Kidney glomerular epithelial cell (primary cell): ENCODE data around the gene ACTR2.

Source experiments
- DNase-seq: peaks from one replicate; lab custom pipeline; 2025; lab: John Stamatoyannopoulos, UW

ACTR2 gene

GRCh38 chr2:65278531-65278981 is 50.9 kb downstream of the ACTR2 start:
- DNase-seq: no peak

DNA sequence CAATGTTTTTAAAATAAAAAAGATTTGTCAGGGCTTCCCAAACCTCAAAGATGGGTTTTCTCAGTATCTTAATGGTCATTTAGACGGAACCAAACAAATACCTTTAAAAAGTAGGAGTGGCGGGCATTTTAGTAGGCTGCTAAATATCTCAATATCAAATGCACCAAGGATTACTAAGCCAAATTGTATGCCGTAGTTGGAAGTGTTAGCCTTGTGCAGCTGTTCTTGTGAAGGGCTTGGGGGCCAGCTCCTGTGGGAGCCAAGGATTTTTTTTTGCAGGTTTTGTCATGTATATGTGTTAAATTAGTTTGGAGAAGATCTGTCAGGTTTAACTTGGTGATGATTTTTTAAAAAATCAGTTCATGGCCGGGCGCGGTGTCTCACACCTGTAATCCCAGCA is 52.1 kb downstream of the ACTR2 start:
- DNase-seq: no peak

- no peak for DNase-seq
These were observed 54.2 kb downstream of the ACTR2 start for GRCh38 chr2:65281627-65282351.

GRCh38 chr2:65282477-65283053 is 54.9 kb downstream of the ACTR2 start:
- no peak for DNase-seq

DNA sequence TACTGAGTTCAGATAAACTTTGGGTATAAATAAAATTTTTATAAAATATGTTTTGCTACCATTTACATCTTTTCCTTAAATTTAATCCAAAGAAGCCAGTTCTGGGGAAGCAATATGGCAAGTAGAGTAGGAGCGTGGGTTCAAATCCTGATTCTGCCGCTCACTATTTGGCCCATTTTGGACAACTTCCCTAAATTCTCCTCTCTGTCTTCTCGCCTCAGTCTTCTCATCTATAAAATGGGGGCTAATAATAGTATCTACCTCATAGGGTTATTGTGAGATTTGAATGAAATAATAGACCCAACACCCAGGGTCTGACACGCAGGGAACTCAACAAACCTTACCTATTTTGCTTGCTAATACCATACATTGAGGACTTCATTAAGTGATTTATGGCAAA is 59.7 kb downstream of the ACTR2 start:
- DNase-seq: no peak

DNA sequence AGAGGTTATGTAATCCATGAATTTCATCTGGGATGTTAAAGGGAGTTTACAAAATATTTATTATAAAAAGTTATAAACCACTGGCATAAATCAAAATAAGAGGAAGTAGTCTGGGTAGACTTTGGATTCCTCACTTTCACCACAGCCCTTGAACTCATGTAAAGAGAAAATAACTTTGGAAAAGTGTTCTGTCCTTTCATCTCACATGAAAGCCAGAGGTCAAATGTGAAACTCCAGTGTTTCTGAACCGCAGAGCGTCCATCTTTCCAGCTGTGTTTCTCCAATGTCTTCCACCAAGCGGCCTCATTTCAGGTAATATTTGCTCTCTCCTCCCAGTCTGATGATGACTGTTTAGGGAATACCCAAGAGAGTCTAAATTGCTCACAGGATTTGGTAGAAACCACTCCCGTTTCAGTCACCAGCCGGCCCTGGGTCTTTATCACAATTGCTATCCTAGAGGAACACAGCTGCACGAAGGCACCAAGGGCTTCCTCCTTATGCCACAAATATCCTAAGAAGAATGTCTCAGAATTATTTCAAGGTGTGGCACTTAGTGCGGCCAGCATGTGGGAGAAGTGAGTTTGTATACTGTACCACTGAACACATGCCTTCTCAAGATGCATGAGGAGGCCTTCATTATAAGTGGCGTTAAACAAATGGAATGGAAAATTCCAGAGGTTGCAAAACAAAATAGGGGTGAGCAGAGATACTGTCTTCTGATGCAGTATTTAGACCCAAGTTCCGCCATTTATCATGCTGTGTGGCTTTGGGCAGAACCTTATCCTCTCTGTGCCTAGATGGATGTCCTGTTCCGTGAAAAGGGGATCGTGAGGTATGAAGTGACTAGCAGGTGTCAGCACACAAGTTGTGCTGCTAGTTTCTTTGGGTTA is 63.8 kb downstream of the ACTR2 start:
- DNase-seq: no peak

DNA sequence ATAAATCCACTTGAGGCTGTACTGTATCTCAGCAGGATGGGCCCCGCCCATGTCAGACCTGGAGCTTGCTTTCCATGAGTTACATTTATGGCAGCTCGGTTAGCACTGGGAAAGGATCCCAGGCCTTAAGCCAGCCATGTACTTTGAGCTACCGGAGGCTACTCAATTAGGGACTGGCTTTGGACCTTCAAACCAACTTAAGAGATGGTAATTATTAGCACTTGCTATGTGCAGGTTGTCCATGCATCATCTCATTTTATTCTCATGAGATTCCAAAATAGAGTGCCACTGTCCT is 64.4 kb downstream of the ACTR2 start:
- DNase-seq: no peak

DNA sequence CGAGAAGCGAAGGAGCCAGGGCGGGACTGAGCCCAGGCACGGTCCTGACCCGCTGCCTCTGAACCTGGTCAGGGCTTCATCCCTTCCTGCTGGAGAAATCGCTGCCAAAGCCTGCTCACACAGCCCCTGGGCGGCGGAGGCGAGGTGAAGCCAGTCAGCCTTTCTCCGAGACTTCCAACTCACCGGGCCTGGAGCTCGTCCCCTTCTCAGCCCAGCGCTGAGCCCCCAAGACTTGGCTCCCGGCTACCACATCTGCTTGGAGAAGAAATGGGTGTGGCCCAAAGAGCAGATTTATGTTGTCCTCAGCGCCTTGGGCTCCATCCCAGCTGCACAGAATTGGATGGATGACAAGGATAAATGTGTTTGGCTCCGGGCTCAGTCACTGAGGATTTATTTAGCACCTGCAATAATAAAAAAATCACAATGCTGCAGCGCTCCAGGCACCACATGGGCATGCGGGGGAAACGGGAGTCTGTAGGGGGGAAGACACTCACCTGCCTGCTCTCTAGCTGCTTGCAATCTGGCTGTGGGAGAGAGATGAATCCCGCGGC is 64.9 kb downstream of the ACTR2 start:
- DNase-seq: no peak

DNA sequence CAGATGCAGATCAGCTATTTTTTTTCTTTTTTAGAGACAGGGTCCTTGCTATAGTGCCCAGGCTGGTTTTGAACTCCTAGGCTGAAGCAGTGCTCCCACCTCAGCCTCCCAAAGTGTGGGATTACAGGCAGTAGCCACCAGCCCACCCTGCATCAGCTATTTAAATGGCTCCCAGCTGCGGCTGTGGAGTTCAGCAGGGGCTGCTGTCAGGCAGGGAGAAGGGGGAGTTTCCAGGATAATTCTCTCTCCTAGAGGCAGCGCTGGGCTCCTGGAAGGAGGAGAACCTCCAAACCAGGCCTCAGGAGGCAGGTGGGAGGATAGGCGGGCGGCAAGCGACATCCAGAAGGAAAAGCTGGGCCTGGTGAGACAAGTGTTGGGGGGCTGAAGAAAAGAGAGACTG is 65.7 kb downstream of the ACTR2 start:
- DNase-seq: no peak

DNA sequence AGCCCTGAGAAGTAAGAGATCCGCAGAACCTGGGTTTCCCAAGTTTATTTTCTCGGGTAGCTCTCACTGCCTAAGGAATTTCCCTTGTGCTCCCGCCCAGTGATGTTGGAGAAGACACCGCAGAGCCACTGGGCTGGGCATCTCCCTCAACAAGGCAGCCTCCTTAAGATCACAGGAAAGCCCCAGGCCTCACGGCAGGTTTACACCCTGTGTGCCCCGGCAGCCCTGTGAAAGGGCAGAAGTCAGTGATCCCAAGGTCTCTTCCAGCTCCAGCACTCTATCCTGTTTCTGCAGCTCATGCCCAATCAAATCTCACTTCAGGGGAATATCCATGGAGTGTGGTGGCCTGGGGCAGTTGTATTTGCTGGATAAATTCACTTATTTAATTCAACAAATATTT is 66.5 kb downstream of the ACTR2 start:
- no peak for DNase-seq

- no peak for DNase-seq
These were observed 67.1 kb downstream of the ACTR2 start for GRCh38 chr2:65294701-65295100.

DNA sequence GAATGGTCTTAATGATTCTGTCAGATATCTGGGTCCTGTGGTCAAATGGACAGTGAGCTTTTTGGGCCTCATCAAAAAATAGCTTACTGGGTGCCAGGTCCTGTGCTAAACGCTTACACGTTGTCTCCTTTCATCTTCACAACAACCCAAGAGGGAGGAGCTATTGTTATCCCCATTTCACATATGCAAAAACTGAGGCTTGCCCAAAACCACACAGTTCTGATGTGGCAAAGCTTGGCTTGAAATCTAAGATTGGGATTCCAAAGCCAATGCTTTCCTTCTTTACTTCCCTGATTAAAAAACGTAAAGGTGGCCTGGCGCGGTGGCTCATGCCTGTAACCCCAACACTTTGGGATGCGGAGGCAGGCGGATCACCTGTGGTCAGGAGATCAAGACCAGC is 69.3 kb downstream of the ACTR2 start:
- no peak for DNase-seq

DNA sequence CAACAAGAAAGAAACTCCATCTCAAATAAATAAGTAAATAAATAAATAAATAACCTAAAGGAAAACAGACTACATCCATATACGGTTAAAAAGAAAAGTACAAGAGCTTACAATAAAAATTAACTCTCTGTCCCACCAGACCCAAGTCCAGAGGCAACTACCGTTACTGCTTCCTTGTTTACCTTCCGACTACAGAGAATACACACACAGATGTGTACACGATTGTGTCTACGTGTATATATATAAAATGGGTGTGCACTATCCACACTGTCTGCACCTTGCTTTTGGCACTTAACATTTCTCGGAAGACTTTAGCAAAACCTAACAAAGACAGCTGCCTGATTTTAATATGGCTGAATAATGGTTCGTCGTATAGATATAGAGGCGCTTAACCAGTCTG is 69.9 kb downstream of the ACTR2 start:
- DNase-seq: no peak

DNA sequence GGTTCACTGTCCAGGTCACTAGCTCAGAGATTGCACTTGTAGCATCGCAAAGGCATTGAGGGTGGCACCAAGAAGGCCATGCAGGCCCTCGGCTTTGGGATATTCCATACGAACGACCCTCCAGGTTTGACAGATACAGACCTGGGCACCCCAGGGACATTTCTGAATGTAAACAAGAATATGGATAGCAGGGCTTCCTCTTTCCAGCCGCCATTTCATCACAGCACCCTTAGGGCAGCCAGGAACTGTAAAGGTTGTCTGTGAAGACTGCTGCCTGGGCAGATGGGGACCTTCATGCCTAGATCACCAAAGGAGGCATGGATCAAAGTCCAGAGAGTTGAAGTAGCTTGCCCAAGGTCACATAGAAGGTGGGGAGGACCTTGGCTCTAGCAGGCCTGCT is 70.5 kb downstream of the ACTR2 start:
- DNase-seq: no peak

- DNase-seq: no peak
These were observed 71.6 kb downstream of the ACTR2 start for GRCh38 chr2:65299246-65299645.

DNA sequence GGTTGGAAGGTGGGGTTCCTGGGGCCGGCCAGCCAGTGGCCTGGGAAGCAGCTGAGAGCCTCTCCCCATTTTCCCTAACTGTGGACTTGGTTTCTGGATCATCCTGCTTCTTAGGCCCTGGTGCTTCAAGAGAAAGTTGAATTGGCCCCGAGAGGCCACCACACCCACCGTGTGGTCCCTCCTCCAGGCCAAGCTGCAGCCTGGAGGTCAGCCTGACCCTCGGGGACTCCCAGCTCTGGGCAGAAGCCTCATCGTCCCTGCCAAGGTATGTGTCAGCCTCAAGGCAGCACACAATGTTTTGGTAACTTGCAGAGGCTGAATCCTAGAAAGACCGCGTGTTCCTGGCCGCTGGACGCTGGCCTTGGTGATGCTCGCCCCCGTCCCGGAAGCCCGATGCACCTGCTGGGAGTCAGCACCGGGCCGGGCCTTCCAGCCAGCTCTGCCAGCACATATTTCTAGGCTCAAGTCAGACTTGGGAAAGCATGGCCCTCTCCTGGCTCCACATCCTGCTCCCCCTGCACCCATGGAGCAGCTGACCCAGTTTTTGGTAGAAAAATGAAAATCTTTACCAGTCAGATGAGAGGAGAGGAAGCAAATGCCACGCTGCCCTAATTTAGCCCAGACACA is 72.6 kb downstream of the ACTR2 start:
- no peak for DNase-seq

DNA sequence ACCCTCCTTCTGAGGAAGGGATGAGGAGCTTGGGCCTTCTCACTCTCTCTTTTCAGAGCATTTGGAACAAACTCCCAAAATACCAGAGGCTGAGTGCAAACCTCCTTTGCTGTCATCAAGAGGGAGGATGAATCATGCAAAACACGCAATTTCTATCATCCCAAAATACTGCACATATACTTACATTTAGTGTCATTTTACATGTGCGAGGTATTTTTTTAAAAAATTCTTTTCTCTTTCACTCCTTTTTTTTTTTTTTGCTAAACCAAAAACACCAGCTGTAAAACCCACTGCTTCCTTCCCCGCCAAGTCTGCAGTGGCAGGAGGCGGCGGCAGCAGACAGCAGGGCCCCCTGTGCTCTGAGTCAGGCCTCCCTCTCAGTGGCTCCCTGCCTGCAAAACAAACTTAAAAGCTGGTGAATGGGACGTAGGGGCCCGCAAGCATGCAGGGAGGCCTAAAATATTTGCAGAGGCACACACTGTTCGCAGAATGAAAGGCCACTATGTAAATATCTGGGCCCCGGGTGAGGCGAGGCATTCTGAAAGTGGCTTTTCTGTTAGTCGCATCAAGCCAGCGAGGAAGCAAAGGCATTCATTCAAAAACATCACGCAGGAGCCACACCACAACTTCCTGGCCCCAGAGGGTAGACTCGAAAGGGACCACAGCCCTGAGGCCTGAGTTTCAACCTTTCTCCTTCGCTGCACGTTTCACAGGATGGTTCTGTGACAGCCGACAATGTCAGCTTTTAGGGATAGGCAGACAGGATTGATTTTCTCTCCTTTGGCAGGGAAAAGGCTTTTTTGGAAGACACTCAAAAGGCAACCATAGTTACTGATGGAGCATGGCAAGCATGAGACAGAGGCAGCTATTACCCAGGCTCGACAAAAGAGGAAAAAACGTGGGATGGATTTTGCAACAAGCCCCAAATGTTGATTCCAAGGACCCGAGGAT is 73.4 kb downstream of the ACTR2 start:
- DNase-seq: no peak

DNA sequence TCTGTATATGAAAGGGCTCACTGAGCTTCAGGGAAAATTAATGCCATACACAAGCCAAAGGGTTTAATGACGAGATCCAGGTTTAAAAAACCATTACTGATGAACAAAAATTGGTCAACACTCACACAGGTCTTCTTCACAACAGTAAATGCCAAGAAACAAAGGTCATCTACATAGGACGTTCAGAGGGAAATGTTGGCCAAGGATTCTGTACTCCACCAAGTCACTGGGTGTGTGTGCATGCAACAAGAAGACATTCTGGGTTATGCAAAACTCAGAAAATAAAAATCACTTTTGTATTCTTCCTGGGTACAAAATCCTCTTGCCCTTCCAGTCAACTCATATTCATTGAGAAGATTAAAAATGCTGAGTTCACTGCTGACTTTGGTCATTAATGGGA is 78.3 kb downstream of the ACTR2 start:
- DNase-seq: no peak

DNA sequence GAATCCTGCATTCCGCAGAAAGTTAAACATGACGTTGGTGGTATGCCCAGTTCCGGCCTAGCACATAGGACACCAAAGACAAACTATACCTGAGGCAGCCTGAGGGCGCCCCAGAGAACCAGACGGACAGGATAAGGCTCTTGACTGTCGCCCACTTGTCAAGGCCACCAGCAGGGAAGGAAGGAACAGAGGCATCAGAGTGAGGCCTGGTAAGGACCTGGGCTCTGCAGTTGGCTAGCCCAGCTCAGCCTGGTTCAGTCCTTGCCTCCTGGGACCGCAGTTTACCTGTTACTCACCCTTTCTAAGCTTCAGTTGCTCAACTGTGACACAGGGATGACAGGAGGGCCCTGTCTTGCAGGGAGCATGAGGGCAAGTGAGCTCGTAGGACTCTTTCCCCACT is 82.1 kb downstream of the ACTR2 start:
- no peak for DNase-seq

DNA sequence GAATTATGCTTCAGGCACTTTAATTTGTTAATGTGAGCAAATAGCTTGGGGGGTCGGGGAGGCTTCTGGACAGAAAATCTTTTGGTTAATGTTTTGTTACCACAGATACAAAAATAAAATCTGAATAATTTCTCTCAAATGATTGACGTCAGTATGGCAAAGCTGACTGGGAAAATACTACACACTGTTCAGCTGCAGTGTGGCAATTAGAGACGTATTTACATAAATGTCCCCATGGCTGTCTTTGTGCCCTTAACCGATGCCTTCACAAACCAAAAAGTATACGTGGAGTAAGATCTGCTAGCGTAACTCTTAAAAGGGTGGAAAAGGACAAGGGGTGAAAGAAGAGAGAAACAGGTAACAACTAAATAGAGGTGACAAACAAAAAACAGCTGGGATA is 83.4 kb downstream of the ACTR2 start:
- DNase-seq: no peak

- no peak for DNase-seq
These were observed 84.0 kb downstream of the ACTR2 start for GRCh38 chr2:65311596-65311995.
